Activated naive CD4-positive, alpha-beta T cell treated with anti-CD3 and anti-CD28 coated beads, Interleukin-2, amount 50 U/mL, for 24 hours (primary cell): ENCODE data around the gene ABR.
"Not testable (repeated sequence)": the region's sequence is repeated elsewhere in the genome, so short reads cannot be mapped to it uniquely, and the experiment has no call there.

Experiments used
- H3K27ac Mint-ChIP-seq: one replicate; pipeline ENCODE4 v1.8.0; 2021; ENCODE audit warnings: mild to moderate bottlenecking, mixed read lengths
- H3K27me3 Mint-ChIP-seq: one replicate; pipeline ENCODE4 v1.8.0; 2021; ENCODE audit warnings: mixed read lengths
- H3K36me3 Mint-ChIP-seq: one replicate; pipeline ENCODE4 v1.8.0; 2021; ENCODE audit warnings: mixed read lengths
- H3K4me1 Mint-ChIP-seq: one replicate; pipeline ENCODE4 v1.8.0; 2021; ENCODE audit warnings: mixed read lengths
- H3K4me3 Mint-ChIP-seq: one replicate; pipeline ENCODE4 v1.8.0; 2021; ENCODE audit warnings: mild to moderate bottlenecking, mixed read lengths
- H3K9me3 Mint-ChIP-seq: one replicate; pipeline ENCODE4 v1.8.0; 2021; ENCODE audit warnings: mixed read lengths

ABR gene

GRCh38 chr17:1125788-1126145 is 54.0 kb downstream of the ABR start:
- Mint-ChIP-seq H3K27me3 (no peaks in the 10 kb centered on the region), H3K27ac (no peak overlapping the region), H3K4me3 (no peak overlapping the region), H3K36me3 (peaks cover 2% of the 10 kb centered on the region), H3K9me3 (no peaks in the 10 kb centered on the region), H3K4me1 (peaks cover 8% of the 10 kb centered on the region)

DNA sequence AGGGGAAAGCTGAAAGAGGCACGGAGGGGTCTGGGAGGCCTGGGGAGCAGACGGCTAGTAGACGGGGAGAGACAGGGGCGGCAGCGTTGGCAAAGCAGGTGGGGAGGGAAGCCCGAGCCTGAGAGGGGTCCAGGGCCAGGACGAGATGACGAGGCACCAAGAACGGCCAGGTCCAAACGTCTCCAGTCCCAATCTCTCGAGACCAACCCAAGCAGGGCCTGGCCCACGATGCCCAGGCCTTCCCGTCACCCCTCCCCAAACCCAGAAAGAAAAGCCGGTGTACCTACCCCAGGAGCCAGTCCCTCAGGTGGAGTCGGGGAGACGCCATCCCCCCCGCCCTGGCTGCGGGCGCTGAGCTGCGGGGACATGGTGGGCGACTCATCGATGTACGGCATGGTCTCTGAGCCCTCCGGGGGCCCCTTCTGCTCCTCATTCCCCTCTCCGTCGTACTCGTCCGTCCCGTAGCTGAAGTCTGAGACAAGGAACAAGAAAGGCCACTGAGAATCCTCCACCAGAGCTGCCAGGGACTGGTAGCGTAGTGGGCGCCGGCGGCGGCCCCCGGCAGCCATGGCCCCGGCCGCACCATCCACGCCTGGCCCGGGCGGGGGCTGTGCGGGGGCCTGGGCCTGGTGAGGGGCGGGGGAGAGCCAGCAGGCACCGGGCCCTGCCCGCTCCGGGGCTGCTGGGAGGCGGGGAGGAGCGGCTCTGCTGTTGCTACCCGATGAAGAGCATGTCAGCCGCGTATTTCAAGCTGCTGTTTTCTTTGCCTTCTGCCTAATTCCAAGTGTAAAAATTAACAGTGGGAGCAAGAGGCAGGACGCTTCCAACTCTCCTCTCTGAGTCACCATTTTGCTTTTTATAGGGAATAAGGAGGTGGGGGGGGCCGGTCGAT is 54.6 kb downstream of the ABR start:
- H3K9me3 Mint-ChIP-seq = no peaks in the 10 kb centered on the region

GRCh38 chr17:1123921-1124715 is 55.7 kb downstream of the ABR start:
- Mint-ChIP-seq H3K4me1 (peaks cover 8% of the 10 kb centered on the region), H3K27me3 (no peaks in the 10 kb centered on the region), H3K4me3 (no peak overlapping the region), H3K36me3 (peaks cover 2% of the 10 kb centered on the region), H3K9me3 (no peaks in the 10 kb centered on the region), H3K27ac (no peak overlapping the region)

More for the DNA sequence above, 54.6 kb downstream of the ABR start:
- peaks cover 8% of the 10 kb centered on the region for H3K4me1 Mint-ChIP-seq
- H3K27ac Mint-ChIP-seq = no peak overlapping the region
- H3K27me3 Mint-ChIP-seq = no peaks in the 10 kb centered on the region
- H3K36me3 Mint-ChIP-seq = peaks cover 2% of the 10 kb centered on the region
- H3K4me3 Mint-ChIP-seq = no peak overlapping the region

GRCh38 chr17:1123393-1123831 is 56.4 kb downstream of the ABR start:
- Mint-ChIP-seq H3K27ac (no peak overlapping the region), H3K9me3 (no peaks in the 10 kb centered on the region), H3K27me3 (no peaks in the 10 kb centered on the region), H3K4me3 (no peak overlapping the region), H3K36me3 (no peaks in the 10 kb centered on the region), H3K4me1 (peaks cover 8% of the 10 kb centered on the region)

GRCh38 chr17:1122533-1123392 is 57.0 kb downstream of the ABR start:
- Mint-ChIP-seq H3K27me3 (no peaks in the 10 kb centered on the region), H3K36me3 (no peaks in the 10 kb centered on the region), H3K9me3 (no peaks in the 10 kb centered on the region), H3K27ac (no peak overlapping the region), H3K4me1 (peaks cover 8% of the 10 kb centered on the region), H3K4me3 (no peak overlapping the region)

DNA sequence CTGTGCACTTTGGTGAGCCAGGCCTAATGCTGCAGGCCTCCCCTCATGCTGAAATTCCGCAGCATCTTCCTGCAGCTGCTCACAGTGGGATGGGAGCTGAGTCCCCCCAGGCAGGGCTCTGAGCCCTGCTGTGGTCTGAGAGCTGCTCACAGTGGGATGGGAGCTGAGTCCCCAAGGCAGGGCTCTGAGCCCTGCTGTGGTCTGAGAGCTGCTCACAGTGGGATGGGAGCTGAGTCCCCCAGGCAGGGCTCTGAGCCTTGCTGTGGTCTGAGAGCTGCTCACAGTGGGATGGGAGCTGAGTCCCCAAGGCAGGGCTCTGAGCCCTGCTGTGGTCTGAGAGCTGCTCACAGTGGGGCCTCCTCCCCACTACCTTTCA is 58.4 kb downstream of the ABR start:
- not testable (repeated sequence) for H3K4me3 Mint-ChIP-seq, H3K27me3 Mint-ChIP-seq, H3K9me3 Mint-ChIP-seq, H3K27ac Mint-ChIP-seq, H3K36me3 Mint-ChIP-seq, H3K4me1 Mint-ChIP-seq

DNA sequence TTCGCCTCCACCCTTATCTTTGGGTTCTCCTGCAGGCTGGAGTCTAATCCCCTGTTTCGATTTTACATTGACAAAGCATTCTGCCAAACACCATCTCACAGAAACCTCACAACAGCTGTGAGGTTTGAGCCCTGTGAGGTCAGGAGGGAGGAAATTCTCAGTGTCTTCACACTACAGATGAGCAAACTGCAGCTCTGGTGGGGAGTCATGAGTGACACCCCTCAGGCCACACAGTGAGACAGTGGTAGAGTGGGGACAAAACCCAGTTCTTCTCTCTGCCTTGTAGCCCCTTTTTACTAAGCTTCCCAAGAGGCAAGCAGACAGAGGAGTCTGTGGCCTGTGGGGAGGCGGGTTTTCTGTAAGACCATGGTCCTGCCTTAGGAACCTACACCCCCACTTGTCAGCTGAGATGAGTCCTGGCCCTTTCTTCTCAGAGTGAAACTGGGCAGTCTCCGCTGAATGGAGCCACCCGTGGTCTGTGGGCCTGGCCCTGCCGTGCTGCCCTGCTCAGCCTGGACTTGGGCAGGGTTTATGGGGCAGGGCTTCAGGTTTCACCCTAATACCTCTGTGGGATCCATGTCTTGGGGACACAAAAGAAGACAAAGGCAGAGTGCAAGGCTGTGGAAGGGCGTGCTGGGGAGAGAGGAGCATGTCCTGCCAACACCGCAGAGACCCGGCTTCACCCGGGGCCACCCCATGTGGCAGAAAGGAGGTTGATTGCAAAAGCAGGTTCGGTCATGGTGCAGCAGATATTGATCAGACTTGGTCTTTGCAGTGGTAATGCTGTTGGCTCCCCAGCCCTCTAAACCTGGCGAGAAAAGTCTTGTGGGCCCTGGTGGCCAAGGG is 59.0 kb downstream of the ABR start:
- H3K9me3 Mint-ChIP-seq = no peaks in the 10 kb centered on the region
- H3K36me3 Mint-ChIP-seq = no peaks in the 10 kb centered on the region
- no peak overlapping the region for H3K27ac Mint-ChIP-seq
- H3K4me3 Mint-ChIP-seq = no peak overlapping the region
- H3K27me3 Mint-ChIP-seq = no peaks in the 10 kb centered on the region
- peaks cover 8% of the 10 kb centered on the region for H3K4me1 Mint-ChIP-seq

- H3K4me3 Mint-ChIP-seq = no peak overlapping the region
- no peak overlapping the region for H3K27ac Mint-ChIP-seq
- no peaks in the 10 kb centered on the region for H3K36me3 Mint-ChIP-seq
- peaks cover 15% of the 10 kb centered on the region for H3K4me1 Mint-ChIP-seq
- H3K9me3 Mint-ChIP-seq = no peaks in the 10 kb centered on the region
- no peaks in the 10 kb centered on the region for H3K27me3 Mint-ChIP-seq
These were observed 59.9 kb downstream of the ABR start for GRCh38 chr17:1119924-1120323.

- Mint-ChIP-seq H3K4me1 (peaks cover 17% of the 10 kb centered on the region), H3K27ac (no peak overlapping the region), H3K4me3 (no peak overlapping the region), H3K27me3 (no peaks in the 10 kb centered on the region), H3K36me3 (no peaks in the 10 kb centered on the region), H3K9me3 (no peaks in the 10 kb centered on the region)
These were observed 63.2 kb downstream of the ABR start for GRCh38 chr17:1116602-1117001.

- H3K9me3 Mint-ChIP-seq = no peaks in the 10 kb centered on the region
- no peak overlapping the region for H3K4me3 Mint-ChIP-seq
- H3K36me3 Mint-ChIP-seq = no peaks in the 10 kb centered on the region
- H3K27me3 Mint-ChIP-seq = no peaks in the 10 kb centered on the region
- H3K27ac Mint-ChIP-seq = no peak overlapping the region
- H3K4me1 Mint-ChIP-seq = peaks cover 30% of the 10 kb centered on the region
These were observed 66.9 kb downstream of the ABR start for GRCh38 chr17:1112875-1113274.

DNA sequence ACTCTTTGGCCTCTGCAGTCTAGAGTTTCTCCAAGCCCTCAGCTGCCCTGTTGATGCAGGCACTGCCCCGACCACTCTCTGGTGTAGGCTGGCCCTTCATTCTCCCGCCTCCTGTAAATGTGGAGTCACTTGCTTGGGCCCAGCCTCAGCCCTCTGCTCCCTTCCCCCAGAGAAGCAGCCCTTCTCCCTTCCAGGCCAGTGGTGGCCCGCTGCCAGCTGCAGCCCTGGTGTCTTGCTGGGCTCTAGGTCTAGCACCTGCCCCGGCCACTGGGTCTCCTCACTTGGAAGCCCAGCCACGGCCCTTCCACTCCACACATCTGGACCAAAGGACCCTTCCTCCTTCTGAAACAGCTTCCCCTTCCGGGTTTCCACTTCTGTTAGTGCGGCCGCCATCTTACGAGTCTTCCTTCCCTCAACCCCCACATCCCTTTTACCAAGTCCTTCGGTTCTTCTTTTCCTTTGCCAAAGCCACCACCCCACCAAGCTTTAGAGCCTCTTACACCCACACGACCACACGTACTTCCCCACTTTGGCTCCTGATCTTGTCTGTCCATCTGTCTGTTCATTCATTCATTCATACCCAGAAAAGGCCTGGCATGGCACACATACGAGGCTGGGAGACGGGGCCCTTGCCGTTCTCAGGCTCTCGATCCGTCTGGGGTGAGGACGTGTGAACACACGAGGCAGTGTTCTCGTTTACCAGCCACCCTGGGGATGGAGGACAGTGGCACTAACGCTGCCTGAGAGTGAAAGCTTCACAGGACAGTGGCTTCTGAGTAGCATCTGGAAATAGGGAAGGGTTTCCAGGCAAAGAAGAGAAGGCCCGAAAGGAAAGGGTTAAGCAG is 68.0 kb downstream of the ABR start:
- peak overlapping the region; percentile 47 for H3K27ac Mint-ChIP-seq
- no peaks in the 10 kb centered on the region for H3K9me3 Mint-ChIP-seq
- H3K4me1 Mint-ChIP-seq = peaks cover 37% of the 10 kb centered on the region
- no peaks in the 10 kb centered on the region for H3K27me3 Mint-ChIP-seq
- no peaks in the 10 kb centered on the region for H3K36me3 Mint-ChIP-seq
- peak overlapping the region; percentile 64 for H3K4me3 Mint-ChIP-seq

GRCh38 chr17:1110862-1111598 is 68.8 kb downstream of the ABR start:
- H3K9me3 Mint-ChIP-seq = no peaks in the 10 kb centered on the region
- peaks cover 38% of the 10 kb centered on the region for H3K4me1 Mint-ChIP-seq
- peak overlapping the region; percentile 64 for H3K4me3 Mint-ChIP-seq
- no peaks in the 10 kb centered on the region for H3K27me3 Mint-ChIP-seq
- no peak overlapping the region for H3K27ac Mint-ChIP-seq
- no peaks in the 10 kb centered on the region for H3K36me3 Mint-ChIP-seq

DNA sequence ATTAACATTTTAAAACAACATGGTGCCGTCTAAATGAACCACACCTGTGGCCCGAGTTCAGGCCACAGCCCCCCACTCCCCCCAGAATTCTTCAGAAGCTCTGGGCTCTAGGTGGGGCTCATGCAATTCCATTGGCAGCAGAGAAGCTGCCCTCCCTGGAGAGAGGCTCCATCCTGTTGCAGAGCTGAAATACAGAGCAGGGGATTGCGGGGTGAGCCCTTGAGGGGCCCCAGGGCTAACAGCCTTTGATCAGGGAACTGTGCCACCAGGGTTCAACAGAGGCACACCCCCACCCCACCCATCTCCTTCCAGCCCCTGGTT is 69.3 kb downstream of the ABR start:
- Mint-ChIP-seq H3K27ac (no peak overlapping the region), H3K4me1 (peaks cover 41% of the 10 kb centered on the region), H3K4me3 (peak overlapping the region; percentile 75), H3K9me3 (no peaks in the 10 kb centered on the region), H3K36me3 (no peaks in the 10 kb centered on the region), H3K27me3 (no peaks in the 10 kb centered on the region)
